Glutamatergic neuron (in vitro differentiated cells): ENCODE measurements around the gene APOLD1. TPM values are rescaled to one million over a fixed set of nuclear protein-coding genes. Genes with fewer than 3 reads are reported as not detected.

Source experiments
- DNase-seq: peaks from one replicate; pipeline ENCODE4 v3.0.0; 2022
- H3K27ac Mint-ChIP-seq: one replicate; pipeline ENCODE4 v1.8.0; 2020; ENCODE audit warnings: mild to moderate bottlenecking, mixed read lengths, inconsistent platforms; ENCODE audit not compliant: unreplicated experiment
- H3K27me3 Mint-ChIP-seq: one replicate; pipeline ENCODE4 v1.8.0; 2020; ENCODE audit warnings: mild to moderate bottlenecking, moderate library complexity, mixed read lengths, inconsistent platforms; ENCODE audit not compliant: unreplicated experiment
- H3K36me3 Mint-ChIP-seq: one replicate; pipeline ENCODE4 v1.8.0; 2020; ENCODE audit warnings: mild to moderate bottlenecking, mixed read lengths, inconsistent platforms; ENCODE audit not compliant: unreplicated experiment
- H3K4me1 Mint-ChIP-seq: one replicate; pipeline ENCODE4 v1.8.0; 2020; ENCODE audit warnings: mild to moderate bottlenecking, low read depth, mixed read lengths, inconsistent platforms; ENCODE audit not compliant: unreplicated experiment
- H3K4me3 Mint-ChIP-seq: one replicate; pipeline ENCODE4 v1.8.0; 2020; ENCODE audit warnings: mild to moderate bottlenecking, mixed read lengths, inconsistent platforms; ENCODE audit not compliant: unreplicated experiment
- H3K9me3 Mint-ChIP-seq: one replicate; pipeline ENCODE4 v1.8.0; 2020; ENCODE audit warnings: mild to moderate bottlenecking, moderate library complexity, mixed read lengths, inconsistent platforms; ENCODE audit not compliant: unreplicated experiment
- CTCF ChIP-seq: fragments of 200-600 bp; sonication (generic); IDR thresholded peaks from one replicate; pipeline ENCODE4 v1.5.0; 2021; ENCODE audit not compliant: partially characterized antibody, unreplicated experiment
- total RNA-seq: library from RNA; stranded (reverse); fragmentation: NEBNext Ultra II Directional; extraction: Animal tissue kit (Norgen Biotek cat#: 25700); gene quantifications from one replicate; pipeline ENCODE4 v1.2.1, GENCODE V29; 2021; ENCODE audit not compliant: unreplicated experiment

Gene APOLD1
- total RNA-seq, 1 donor from 2014 or later = 0.86 TPM

GRCh38 chr12:12791756-12792369 lies 6.4 kb downstream of the APOLD1 start:
- Mint-ChIP-seq H3K27ac (no peak overlapping the region), H3K4me3 (no peak overlapping the region)

GRCh38 chr12:12792421-12792820 lies 7.0 kb downstream of the APOLD1 start:
- DNase-seq = no peak
- Mint-ChIP-seq H3K9me3 (peaks cover 1% of the 10 kb centered on the region), H3K27me3 (peaks cover 3% of the 10 kb centered on the region), H3K4me1 (peaks cover 1% of the 10 kb centered on the region), H3K4me3 (no peak overlapping the region), H3K27ac (no peak overlapping the region), H3K36me3 (no peaks in the 10 kb centered on the region)
- no peak for TF ChIP-seq CTCF

More at GRCh38 chr12:12791756-12792369, 6.4 kb downstream of the APOLD1 start:
- H3K27me3 Mint-ChIP-seq = peaks cover 3% of the 10 kb centered on the region
- H3K4me1 Mint-ChIP-seq = peaks cover 3% of the 10 kb centered on the region
- no peaks in the 10 kb centered on the region for H3K36me3 Mint-ChIP-seq
- peaks cover 1% of the 10 kb centered on the region for H3K9me3 Mint-ChIP-seq
- no peak for DNase-seq
- no peak for TF ChIP-seq CTCF

- peaks cover 3% of the 10 kb centered on the region for H3K9me3 Mint-ChIP-seq
- H3K27ac Mint-ChIP-seq = no peak overlapping the region
- TF ChIP-seq CTCF = no peak
- no peak for DNase-seq
- no peaks in the 10 kb centered on the region for H3K4me1 Mint-ChIP-seq
- no peaks in the 10 kb centered on the region for H3K36me3 Mint-ChIP-seq
- no peak overlapping the region for H3K4me3 Mint-ChIP-seq
- no peaks in the 10 kb centered on the region for H3K27me3 Mint-ChIP-seq
Observed at GRCh38 chr12:12794686-12795085, 9.2 kb downstream of the APOLD1 start.

GRCh38 chr12:12796171-12796570 lies 10.7 kb downstream of the APOLD1 start:
- DNase-seq = no peak
- TF ChIP-seq CTCF = no peak
- Mint-ChIP-seq H3K36me3 (no peaks in the 10 kb centered on the region), H3K27me3 (no peaks in the 10 kb centered on the region), H3K27ac (no peak overlapping the region), H3K9me3 (peaks cover 3% of the 10 kb centered on the region), H3K4me3 (no peak overlapping the region), H3K4me1 (no peaks in the 10 kb centered on the region)

- peaks cover 6% of the 10 kb centered on the region for H3K9me3 Mint-ChIP-seq
- H3K36me3 Mint-ChIP-seq = no peaks in the 10 kb centered on the region
- no peak overlapping the region for H3K4me3 Mint-ChIP-seq
- DNase-seq = no peak
- H3K27ac Mint-ChIP-seq = no peak overlapping the region
- TF ChIP-seq CTCF = no peak
- no peaks in the 10 kb centered on the region for H3K27me3 Mint-ChIP-seq
- H3K4me1 Mint-ChIP-seq = no peaks in the 10 kb centered on the region
Observed at GRCh38 chr12:12796928-12797793, 11.7 kb downstream of the APOLD1 start.
